HUDEP-2 (cell line): ENCODE results near the gene IRF2.
"Not testable (repeated sequence)": the region's sequence is repeated elsewhere in the genome, so short reads cannot be mapped to it uniquely, and the experiment has no call there.

Experiments
- DNase-seq, 76 experiments: peaks; one replicate each; lab custom pipeline; 2025; ENCODE audit not compliant: unreplicated experiment in 76 of 76; lab: John Stamatoyannopoulos, UW

The IRF2 gene

DNA sequence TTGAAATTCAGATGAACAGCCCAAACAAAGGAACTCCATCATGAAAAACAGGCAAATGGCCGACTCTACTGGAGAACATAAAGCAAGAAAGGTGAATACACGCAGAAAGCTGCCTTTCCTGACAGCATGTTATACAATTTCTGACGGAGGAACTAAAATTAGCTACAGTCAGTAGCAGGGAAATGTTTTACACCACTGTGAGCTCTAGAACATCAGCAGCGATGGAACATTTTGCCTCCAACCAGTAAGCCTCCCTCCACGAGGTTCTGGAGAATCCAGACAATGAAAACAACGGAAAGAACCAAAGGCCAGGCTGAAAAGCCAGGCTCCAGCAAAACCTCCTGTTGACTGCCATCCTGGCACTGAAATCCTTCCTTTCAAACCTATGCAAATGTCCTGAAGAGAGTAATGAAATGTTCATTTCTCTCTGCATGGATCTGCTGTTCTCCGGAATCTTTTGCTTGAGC, 78.9 kb downstream of the IRF2 start:
- DNase-seq, result no peak

DNA sequence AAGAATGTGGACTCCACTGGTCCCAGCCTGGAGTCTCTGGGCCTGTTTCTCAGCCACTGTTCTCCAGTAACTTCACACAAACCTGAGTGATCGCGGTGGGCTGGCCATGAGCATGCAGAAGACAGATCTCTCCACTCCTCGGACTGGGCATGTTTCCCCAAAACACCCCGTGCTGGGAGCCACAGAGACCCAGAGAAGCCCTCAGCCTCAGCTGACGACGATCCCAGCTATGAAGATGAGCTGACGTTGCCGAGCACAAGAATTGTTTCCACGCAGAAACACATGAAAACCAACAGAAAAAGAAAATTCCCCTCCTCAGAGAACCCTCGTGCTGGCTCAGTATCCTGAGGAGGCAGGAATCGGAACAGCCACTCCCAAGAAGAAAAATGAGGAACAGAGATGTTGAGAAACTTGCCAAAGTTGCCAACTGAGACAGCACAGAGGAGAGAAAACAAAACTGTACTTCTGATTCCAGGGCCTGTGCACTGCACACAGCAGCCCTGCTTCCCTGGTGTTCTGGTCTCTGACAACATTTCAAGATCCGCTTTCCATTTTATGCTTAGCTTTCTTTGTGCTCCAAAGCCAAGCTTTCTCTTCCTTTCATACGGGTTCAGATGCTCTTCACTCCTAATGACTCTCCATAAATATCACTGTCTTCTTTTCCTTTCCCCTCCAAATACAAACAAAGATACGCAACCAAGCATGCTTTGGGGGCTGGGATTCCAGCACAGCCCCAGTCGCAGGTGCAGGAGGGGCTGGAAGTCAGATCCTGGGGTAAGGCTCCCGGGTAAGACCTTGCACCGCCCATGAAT, 81.4 kb downstream of the IRF2 start:
- no peak for DNase-seq

DNA sequence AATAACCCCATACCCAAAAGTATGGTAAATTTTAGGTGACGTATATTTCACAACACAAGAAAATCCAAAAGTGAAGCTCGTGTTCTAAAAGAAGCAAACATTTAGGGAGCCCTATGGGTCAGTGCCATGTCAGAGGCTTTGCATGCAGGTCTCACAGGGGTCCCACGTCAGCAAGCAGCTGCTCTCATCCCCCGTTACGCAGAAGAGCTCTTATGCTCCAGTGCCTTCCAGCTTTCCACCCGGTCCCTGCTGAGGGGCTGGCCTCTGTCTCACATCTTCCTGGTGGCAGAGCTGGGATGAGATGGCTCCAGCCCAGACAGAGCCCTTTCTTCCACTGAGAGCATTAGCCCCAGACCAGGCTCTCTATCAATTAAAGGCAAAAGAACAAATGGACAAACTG, 82.0 kb downstream of the IRF2 start:
- no peak for DNase-seq

DNA sequence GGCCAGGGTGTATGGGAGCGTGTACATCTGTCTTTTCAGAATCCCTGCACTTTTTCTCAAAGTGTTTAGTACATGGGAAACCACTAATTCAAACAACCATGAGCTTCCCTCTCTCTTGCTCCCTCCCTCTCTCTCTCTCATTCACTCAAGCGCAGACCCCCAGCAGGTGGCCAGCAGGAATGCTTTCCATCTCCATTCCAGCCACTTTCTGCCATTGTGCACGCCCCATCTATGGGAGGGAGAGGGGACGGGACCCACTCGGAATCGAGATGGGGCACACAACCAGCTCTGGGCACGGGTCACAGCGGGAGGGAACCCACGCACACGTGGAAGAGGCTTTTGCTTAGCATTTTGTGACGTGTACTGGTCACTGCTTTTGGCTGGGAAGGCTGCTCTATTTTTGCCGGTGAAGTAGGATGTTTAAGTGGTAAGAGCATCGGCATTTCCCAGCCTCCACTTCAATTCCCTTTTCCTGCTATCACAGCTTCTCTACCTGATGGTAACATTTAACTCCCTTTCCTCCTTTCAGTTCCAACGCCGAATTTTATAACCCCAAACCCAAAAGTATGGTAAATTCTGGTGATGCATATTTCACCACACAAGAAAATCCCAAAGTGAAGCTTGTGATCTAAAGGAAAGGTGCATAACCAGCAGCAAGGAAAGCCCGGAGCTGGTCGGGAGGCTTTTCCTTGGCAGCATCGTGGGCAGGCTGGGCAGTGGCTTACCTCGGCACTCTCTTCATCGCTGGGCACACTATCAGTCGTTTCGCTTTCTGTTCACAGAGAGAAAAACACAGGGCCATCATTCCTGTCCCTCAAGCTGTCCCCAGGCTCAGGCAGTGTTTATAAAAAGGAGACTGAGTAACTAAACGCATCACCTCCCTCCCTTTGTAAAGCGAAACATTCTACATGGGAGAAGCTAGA, 84.1 kb downstream of the IRF2 start:
- no peak for DNase-seq

DNA sequence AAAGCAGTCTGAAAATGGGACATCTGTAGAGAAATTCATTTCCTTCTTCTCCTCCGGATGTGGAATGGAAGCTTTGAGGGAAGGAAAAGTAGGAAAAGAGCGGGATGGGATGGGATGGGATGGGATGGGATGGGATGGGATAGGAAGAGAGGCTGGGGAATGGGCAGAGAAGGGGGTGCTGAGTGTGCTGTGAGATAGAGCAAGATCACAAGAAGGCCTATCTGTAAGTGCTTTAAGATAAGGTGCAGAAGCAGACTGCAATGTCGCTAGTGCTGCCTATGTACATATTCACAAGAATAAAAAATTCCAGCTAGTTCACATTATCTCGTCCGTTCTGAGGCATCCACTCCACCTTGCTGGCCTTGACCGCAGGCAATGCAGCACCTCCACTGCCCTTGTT, 86.2 kb downstream of the IRF2 start:
- DNase-seq, result no peak

DNA sequence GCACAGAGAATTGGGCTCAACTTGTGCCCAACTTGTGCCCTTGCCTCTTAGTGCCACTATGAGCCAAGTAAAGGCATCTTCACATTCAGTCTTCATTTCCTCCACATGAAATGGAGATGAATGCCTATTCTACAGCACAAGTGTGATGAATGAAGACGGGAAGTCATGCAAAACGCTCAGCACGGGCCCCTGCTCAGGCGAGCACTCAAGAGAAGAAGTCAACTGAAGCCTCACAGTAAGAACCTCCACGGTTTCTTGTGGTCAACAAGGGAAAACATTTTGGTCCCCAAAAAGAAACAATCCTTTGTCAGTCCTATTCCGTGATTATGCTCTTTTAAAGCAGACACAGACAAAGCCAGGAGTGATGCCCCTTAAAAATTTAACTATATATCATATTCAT, 87.0 kb downstream of the IRF2 start:
- no peak for DNase-seq

DNA sequence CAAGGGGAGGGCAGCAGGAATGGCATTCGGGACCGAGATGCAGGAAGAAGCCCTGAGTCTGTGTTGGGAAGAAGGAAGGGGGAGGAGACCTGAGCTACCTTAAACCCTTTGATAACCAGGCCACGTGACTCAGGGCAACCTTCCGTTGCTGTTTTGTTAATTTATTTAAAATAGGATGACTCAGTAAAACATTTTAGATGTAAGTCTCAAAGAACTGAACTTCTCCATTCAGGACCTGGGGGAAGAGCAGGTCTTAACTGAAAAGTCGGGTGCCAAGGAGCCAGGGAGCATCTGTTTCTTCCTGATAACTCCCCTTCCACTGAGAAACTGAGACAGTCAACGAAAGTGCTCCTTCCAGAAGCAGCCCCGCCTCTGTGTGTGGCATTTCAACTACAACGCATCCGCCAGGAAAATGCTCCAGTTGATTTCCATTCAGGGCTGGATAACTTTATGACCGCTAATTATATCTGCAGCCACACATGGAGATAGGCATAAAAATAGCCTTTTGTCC, 88.0 kb downstream of the IRF2 start:
- peak in 16 of 76 experiments; percentile 3 to 58 (median 20) for DNase-seq

DNA sequence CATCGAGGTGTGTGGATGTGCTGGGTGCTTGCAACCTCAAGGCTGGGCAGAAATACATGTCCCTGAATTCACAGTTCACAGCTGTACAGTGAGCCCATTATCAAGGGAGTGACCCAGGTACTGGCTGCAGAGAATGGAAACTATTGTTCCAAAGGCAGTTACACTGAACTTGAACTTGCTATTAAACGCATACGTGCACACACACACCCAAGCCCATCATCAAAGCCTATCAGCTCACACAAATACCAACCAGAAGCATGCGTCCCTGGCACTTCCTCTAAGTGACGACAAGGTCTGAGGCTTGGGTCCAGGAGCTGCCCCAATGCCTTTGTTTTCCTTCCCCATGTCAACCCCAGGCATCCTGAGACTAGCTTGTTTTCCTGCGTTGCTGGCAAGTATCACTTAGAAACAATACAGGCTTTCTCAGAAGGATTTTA, 88.6 kb downstream of the IRF2 start:
- peak in 2 of 76 experiments; percentile 18 to 36 for DNase-seq

DNA sequence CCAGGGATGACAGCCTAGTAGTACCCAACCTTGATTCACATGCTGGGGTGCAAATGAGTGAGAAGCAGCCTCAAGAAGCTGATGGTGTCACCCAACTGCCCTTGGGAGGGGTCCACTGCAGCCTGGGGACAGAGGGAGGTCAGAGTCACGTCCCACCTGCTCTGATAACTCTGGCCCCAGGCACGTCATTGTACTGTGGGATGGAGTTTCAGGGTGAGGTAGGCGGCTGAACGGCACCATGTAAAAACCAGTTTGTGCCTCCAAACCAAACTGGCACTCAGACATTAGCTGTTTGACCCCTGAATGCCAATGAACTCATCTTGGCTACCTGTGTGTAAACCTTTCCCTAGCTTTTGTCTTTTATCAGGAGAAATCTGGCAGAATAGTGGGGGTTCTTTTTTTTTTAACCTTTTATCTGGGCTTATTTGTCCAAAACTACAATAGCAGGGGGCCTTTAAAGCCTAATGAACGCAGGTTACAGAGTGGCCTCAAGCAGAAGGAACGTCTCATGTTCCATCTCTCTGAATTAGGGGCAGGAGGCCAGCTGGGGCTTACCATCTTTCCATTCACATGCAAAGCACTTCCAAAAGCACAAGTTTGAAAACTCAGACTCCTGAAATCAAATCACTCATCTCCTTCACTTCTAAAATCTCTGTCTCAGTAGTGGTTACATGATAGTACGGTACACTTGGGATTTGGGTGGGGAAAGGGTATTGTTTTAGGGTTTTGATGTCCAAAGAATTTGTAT, 89.4 kb downstream of the IRF2 start:
- no peak for DNase-seq

DNA sequence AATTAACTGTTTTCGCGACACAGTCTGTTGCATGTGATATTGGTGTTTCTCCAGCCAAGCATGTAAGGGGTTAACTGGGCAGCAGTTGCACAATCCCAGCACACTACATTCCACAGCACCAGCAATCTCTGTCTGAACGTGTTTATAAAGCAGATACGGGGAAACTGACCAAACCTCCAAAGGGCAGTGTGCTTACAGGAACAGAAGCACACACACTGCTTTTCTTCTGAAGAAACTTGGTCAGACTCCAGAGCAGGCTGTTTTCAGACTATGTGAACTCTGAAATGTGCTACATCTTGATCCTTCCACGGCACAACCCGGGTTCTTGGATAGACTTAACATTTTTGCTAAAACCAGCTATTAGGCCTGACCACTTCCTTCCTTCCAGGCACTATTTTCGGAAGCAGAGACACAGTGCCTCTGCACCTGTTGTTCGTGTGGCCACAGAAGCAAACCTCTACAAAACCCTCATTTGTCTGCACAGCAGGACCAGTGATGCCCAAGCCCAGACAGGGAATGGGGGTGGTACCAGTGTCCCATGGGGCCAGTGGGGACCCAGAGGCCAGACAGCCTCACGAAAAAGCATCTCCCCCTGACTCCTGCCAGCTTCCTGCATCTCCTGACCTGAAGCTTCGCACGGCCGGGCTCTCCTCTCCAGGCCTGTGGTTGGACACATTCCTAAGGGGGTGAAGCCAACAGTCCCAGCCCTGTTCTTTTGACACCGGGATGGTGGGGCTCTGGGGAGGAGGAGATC, 90.1 kb downstream of the IRF2 start:
- DNase-seq, result no peak

DNA sequence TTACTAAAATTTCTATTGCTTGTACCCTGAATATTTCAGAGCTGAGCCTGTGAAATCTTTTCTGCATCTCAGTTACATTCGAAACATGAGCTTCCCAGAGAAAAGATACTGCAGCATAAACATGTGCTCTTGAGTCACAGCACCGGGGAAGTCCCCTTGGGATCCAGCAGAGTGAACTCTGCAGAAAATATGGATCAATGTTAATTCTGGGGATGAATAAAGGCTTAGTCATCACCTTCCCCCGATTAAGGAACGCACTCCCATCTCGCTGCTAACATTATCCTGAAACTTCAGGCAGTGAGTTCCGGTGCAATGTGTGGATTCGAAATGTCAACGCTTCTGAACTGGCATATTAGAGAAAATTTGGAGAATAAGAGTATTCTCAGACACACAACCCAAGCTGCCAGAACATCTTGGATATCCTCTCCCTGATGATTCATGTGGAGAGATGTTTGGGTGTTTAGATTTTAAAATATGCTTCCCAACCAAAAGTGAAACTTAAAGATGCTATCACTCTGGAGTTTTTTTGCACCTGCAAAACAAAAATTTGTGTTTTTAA, 90.8 kb downstream of the IRF2 start:
- no peak for DNase-seq

DNA sequence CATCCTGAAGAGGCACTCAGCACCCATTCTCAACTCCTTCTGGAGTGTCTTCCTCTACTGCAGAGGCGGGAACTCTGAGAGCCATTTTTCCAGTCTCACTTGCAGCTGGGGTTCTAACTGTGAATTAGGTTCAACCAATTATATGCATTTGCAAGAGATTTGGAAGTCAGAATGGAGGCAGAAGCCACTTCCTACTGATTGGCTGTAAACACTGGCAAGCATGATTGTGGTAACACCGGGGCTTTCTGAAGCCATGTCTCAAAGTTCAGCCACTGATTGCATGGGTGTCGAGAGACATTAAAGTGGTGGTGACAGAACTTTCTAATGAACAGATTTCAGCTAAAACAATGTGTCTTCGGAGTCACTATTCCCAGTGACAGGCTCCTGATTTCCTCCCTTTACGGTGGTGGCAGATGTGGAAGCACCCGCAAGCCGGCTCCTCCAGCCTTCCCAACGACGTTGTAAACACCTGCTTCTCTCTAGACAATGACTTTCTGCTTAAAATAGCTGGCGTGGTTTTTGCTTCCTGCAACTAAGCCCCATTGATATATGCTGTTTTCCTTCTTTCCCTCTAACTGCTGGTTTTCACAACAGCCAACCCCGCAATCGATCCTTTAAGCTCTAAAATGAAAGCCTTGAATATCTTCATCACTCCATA, 92.0 kb downstream of the IRF2 start:
- no peak for DNase-seq

DNA sequence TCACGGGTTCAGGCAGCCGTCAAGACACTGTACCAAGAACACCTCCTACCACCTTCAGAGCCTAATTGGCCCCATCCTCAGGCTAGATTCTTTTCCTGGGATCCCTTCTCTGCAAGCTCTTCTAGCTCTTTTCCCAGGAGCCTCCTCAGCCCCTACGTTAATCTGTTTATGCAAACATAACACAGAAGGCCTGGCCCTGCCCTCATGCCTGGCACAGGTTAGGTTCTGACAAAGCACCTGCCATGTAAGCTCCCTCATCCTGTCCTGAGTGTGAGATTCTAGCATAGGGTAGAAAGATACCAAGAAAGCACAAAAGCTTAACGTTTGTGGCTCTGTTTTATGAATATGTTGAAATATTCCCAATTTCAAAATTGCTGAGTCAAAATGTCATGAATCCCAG, 93.6 kb downstream of the IRF2 start:
- DNase-seq, result no peak

DNA sequence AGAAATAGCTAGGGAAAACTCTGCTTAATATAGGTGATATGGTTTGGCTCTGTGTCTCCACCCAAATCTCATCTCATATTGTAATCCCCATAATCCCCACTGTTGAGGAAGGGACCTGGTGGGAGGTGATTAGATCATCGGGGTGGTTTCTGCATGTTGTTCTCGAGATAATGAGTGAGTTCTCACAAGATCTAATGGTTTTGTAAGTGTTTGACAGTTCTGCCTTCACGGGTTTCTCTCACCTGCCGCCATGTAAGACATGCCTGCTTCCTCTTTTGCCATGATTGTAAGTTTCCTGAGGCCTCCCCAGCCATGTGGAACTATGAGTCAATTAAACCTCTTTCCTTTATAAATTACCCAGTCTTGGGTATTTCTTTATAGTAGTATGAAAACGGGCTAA, 94.1 kb downstream of the IRF2 start:
- DNase-seq, result not testable (repeated sequence)

DNA sequence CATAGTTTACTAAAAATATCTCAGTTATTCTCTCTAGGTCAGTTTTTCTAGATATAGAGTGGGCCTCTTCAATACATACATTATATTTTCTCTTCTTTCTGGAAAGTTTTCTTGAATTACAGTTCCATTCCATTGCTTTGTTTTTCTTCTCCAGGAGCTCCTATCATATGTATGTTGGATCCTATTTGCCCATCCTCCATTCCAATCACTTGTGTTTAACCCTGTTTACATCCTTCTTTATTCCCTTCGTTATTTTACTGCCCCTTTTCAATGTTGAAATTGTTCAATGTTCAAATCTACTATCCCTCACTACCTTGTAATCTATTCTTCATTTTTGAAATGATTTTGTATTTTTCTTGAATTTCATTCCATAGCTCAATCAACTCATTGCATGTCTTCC, 97.4 kb downstream of the IRF2 start:
- DNase-seq, result no peak

DNA sequence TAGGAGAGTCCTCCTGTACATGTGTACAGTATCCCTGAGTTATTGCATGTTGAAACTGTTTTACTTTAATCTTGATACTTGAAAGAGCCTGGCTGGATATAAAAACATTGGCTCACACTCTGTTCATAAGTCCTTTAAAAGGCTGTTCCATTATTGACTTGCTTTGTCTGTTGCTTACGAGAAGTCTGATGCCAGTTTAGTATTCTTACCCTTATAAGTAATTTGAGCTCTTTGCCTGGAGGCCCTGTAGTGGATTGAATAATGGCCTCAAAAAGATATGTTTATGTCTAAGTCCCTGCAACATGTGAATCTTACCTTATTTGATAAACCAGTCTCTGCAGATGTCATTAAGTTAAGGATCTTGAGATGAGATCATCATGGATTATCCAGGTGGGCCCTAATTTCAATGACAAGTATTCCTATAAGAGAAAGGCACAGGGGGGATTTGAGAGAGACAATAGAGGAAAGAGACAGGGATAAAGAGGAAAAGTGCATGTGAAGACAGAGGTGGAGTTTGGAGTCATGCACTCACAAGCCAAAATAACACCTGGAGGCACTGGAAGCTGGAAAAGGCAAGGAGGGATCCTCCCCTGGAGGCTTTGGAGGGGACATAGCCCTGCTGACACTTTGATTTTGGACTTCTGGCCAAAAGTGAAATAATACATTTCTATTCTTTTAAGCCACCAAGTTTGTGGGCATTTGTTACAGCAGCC, 98.1 kb downstream of the IRF2 start:
- no peak for DNase-seq

DNA sequence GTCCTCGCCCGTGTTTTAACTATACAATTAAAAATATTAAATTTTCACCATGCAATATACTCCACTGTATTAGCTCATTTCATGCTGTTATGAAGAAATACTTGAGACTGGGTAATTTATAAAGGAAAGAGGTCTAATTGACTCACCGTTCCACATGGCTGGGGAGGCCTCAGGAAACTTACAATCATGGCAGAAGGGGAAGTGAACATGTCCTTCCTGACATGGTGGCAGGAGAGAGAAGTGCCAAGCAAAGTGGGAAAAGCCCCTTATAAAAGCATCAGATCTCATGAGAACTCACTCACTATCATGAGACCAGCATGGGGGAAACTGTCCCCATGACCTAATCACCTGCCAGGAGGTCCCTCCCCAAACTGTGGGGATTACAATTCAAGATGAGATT, 98.7 kb downstream of the IRF2 start:
- DNase-seq, result not testable (repeated sequence)

DNA sequence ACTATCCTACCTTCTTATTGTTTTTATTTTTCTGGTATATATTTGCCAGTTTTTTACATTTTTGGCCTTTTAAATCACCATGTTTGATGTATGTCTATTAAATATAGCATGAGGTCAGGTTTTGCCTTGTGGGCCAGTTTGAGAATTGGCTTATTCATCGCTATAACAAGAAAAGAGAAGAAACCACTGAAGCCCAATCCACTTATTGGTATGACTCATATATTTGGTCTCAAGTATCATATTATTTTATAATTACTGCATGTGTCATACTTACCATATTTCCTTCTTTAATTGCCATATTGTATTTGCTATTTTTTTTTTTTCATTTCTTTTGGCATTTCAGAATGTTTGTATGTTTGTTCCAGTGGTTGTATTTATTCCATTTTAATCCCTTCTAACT, 99.3 kb downstream of the IRF2 start:
- DNase-seq, result no peak
